H9 (cell line): ENCODE measurements around the gene TRPM2. TPM values are rescaled to one million over a fixed set of nuclear protein-coding genes. Genes with fewer than 3 reads are reported as not detected.

Experiments
- DNase-seq: peaks from one replicate; pipeline ENCODE4 v3.0.0-alpha.2; 2017
- H2AFZ ChIP-seq: one replicate; pipeline ENCODE4 v1.6.1; 2013; ENCODE audit warnings: mild to moderate bottlenecking, low read length, control low read depth, moderate library complexity
- H2AK5ac ChIP-seq: 2 replicates; pipeline ENCODE4 v1.6.1; 2013; ENCODE audit warnings: low read length, control low read depth, mixed read lengths; ENCODE audit not compliant: insufficient read length
- H2BK120ac ChIP-seq: one replicate; pipeline ENCODE4 v1.6.1; 2013; ENCODE audit warnings: low read depth, mild to moderate bottlenecking, low read length, control low read depth, inconsistent platforms; ENCODE audit not compliant: poor library complexity, severe bottlenecking
- H2BK12ac ChIP-seq: 2 replicates; pipeline ENCODE4 v1.6.1; 2013; ENCODE audit warnings: low read length, control low read depth, mixed read lengths, low read depth; ENCODE audit not compliant: insufficient read length
- H2BK15ac ChIP-seq: 2 replicates; pipeline ENCODE4 v1.6.1; 2013; ENCODE audit warnings: low read depth, low read length, control low read depth
- H2BK20ac ChIP-seq: one replicate; pipeline ENCODE4 v1.6.1; 2013; ENCODE audit warnings: low read depth, mild to moderate bottlenecking, low read length, control low read depth, inconsistent platforms; ENCODE audit not compliant: poor library complexity, severe bottlenecking
- H2BK5ac ChIP-seq: 2 replicates; pipeline ENCODE4 v1.6.1; 2013; ENCODE audit warnings: low read length, control low read depth, mixed read lengths; ENCODE audit not compliant: insufficient read length
- H3K14ac ChIP-seq: 2 replicates; pipeline ENCODE4 v1.6.1; 2013; ENCODE audit warnings: low read length, control low read depth; ENCODE audit not compliant: insufficient read depth
- H3K18ac ChIP-seq: 2 replicates; pipeline ENCODE4 v1.6.1; 2013; ENCODE audit warnings: low read depth, mild to moderate bottlenecking, mixed read lengths, low read length, control low read depth; ENCODE audit not compliant: insufficient read length
- H3K23ac ChIP-seq: 2 replicates; pipeline ENCODE4 v1.6.1; 2013; ENCODE audit warnings: low read length, control low read depth, mixed read lengths, low read depth; ENCODE audit not compliant: insufficient read length
- H3K23me2 ChIP-seq: 2 replicates; pipeline ENCODE4 v1.6.1; 2013; ENCODE audit warnings: low read depth, mild to moderate bottlenecking, mixed read lengths, low read length, control low read depth; ENCODE audit not compliant: insufficient read length, poor library complexity, severe bottlenecking
- H3K27ac ChIP-seq: 2 replicates; pipeline ENCODE4 v1.5.1; 2013; ENCODE audit warnings: low read length, control low read depth, mixed read lengths, low read depth; ENCODE audit not compliant: insufficient read length
- H3K27me3 ChIP-seq: 2 replicates; pipeline ENCODE4 v1.6.1; 2013; ENCODE audit warnings: low read length, control low read depth, inconsistent platforms; ENCODE audit not compliant: insufficient read depth
- H3K4ac ChIP-seq: 2 replicates; pipeline ENCODE4 v1.6.1; 2013; ENCODE audit warnings: low read depth, mild to moderate bottlenecking, control low read depth, inconsistent platforms, low read length, moderate library complexity
- H3K4me1 ChIP-seq: 2 replicates; pipeline ENCODE4 v1.6.1; 2013; ENCODE audit warnings: low read length, control low read depth, inconsistent platforms; ENCODE audit not compliant: insufficient read depth
- H3K4me2 ChIP-seq: 2 replicates; pipeline ENCODE4 v1.6.1; 2013; ENCODE audit warnings: low read length, control low read depth, mixed read lengths; ENCODE audit not compliant: insufficient read length, insufficient read depth
- H3K56ac ChIP-seq: 2 replicates; pipeline ENCODE4 v1.6.1; 2013; ENCODE audit warnings: low read depth, mild to moderate bottlenecking, mixed read lengths, low read length, control low read depth; ENCODE audit not compliant: insufficient read length
- H3K79me1 ChIP-seq: 2 replicates; pipeline ENCODE4 v1.6.1; 2013; ENCODE audit warnings: low read depth, mild to moderate bottlenecking, moderate library complexity, low read length, control low read depth, inconsistent platforms; ENCODE audit not compliant: insufficient read depth, poor library complexity, severe bottlenecking
- H3K79me2 ChIP-seq: 2 replicates; pipeline ENCODE4 v1.6.1; 2013; ENCODE audit warnings: low read length, control low read depth, inconsistent platforms; ENCODE audit not compliant: insufficient read depth
- H3K9ac ChIP-seq: 2 replicates; pipeline ENCODE4 v1.6.1; 2013; ENCODE audit warnings: low read length, control low read depth, mixed read lengths; ENCODE audit not compliant: insufficient read length; ENCODE audit errors: extremely low read depth
- H3K9me3 ChIP-seq: one replicate; pipeline ENCODE4 v1.6.1; 2013; ENCODE audit warnings: low read depth, low read length, inconsistent platforms; ENCODE audit not compliant: control insufficient read depth
- H3T11ph ChIP-seq: one replicate; pipeline ENCODE4 v1.6.1; 2013; ENCODE audit warnings: mild to moderate bottlenecking, low read length, control low read depth, inconsistent platforms
- H4K20me1 ChIP-seq: one replicate; pipeline ENCODE4 v1.6.1; 2013; ENCODE audit not compliant: control insufficient read depth, insufficient read length, insufficient read depth
- H4K5ac ChIP-seq: 2 replicates; pipeline ENCODE4 v1.6.1; 2013; ENCODE audit warnings: low read depth, mild to moderate bottlenecking, mixed read lengths, low read length, control low read depth; ENCODE audit not compliant: insufficient read length
- H4K8ac ChIP-seq: replicated peaks from 2 replicates; pipeline ENCODE4 v1.6.1; 2013; ENCODE audit warnings: low read length, control low read depth, mixed read lengths, low read depth; ENCODE audit not compliant: insufficient read length
- H4K91ac ChIP-seq: 2 replicates; pipeline ENCODE4 v1.6.1; 2013; ENCODE audit warnings: low read depth, mild to moderate bottlenecking, moderate library complexity, mixed read lengths, low read length, control low read depth; ENCODE audit not compliant: insufficient read length
- H3K27ac Mint-ChIP-seq, 3 experiments: 2 replicates in 2 of 3; 3 replicates in 1 of 3; pipeline ENCODE4 v1.8.0; 2020 to 2021; ENCODE audit warnings: mixed read lengths in 3 of 3, mild to moderate bottlenecking in 1 of 3, moderate library complexity in 1 of 3
- H3K27me3 Mint-ChIP-seq: 2 replicates; pipeline ENCODE4 v1.8.0; 2021; ENCODE audit warnings: low read depth, mild to moderate bottlenecking, moderate library complexity, mixed read lengths
- H3K36me3 Mint-ChIP-seq, 3 experiments: 2 replicates in 2 of 3; 3 replicates in 1 of 3; pipeline ENCODE4 v1.8.0; 2020 to 2021; ENCODE audit warnings: low read depth in 3 of 3, mixed read lengths in 3 of 3; ENCODE audit not compliant: insufficient read depth in 1 of 3
- H3K4me1 Mint-ChIP-seq, 2 experiments: 2 replicates each; pipeline ENCODE4 v1.8.0; 2020; ENCODE audit warnings: mixed read lengths in 2 of 2
- H3K4me3 Mint-ChIP-seq, 2 experiments: 2 replicates in 1 of 2; 3 replicates in 1 of 2; pipeline ENCODE4 v1.8.0; 2020 to 2021; ENCODE audit warnings: mild to moderate bottlenecking in 2 of 2, mixed read lengths in 2 of 2, moderate library complexity in 1 of 2
- H3K9me3 Mint-ChIP-seq, 2 experiments: 2 replicates in 1 of 2; 3 replicates in 1 of 2; pipeline ENCODE4 v1.8.0; 2020; ENCODE audit warnings: mild to moderate bottlenecking in 2 of 2, mixed read lengths in 2 of 2, moderate library complexity in 1 of 2
- WGBS: extraction: QIAGEN DNeasy Blood & Tissue Kit; methylation state at CpG from one replicate; pipeline ENCODE4 v1.1.7; 2013; ENCODE audit warnings: missing lambda C conversion rate, low lambda C conversion rate, mixed read lengths; ENCODE audit not compliant: insufficient read length; ENCODE audit errors: extremely low coverage; 5-methylcytosine and 5-hydroxymethylcytosine counted together
- total RNA-seq: library from RNA; stranded (reverse); gene quantifications from 2 replicates; pipeline ENCODE4 v1.2.1, GENCODE V29; 2021
- TF ChIP-seq, protein P1 (sequence below): fragments of 200-600 bp; sonication (generic); conservative IDR thresholded peaks from 3 replicates; pipeline ENCODE4 v1.8.0; 2021; ENCODE audit warnings: antibody characterized with exemption, mild to moderate bottlenecking

Gene TRPM2
- total RNA-seq, 1 experiment from 2014 or later, result 0.68 TPM

DNA sequence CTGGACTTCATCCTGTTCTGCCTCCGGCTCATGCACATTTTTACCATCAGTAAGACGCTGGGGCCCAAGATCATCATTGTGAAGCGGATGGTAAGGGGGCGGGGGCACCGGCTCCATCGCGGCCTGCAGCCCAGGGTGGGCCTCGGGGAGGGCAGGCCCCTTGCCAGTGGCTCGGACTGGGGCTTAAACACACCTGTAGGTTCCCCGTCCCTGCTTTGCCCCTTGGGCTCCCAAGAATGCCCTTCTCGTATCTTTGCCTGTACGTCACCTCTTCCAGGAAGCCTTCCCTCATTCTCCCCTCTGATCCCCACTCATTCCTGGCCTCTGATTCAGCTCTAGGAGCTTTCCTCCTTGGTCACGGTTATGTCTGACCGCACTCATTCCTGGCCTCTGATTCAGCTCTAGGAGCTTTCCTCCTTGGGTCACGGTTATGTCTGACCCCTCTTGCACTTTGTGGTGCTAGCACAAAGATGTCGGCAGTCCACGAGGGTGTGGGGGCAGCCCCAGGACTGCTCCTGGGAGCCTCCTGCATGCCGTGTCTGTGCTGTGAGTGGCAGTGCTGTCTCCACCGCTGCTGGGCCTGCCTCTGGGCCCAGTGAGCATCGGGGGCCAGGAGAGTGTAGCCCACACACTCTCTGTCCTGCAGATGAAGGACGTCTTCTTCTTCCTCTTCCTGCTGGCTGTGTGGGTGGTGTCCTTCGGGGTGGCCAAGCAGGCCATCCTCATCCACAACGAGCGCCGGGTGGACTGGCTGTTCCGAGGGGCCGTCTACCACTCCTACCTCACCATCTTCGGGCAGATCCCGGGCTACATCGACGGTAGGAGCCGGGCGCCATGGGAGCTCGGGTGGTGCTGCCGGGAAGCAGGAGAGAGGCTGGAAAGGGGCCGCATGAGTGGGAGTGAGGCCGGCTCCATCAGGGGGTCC is 52.8 kb downstream of the TRPM2 start:
- no peak overlapping the region for H3K18ac ChIP-seq
- H4K8ac ChIP-seq, result no peak overlapping the region
- no peak overlapping the region for H2AFZ ChIP-seq
- Mint-ChIP-seq H3K27ac (no peak overlapping the region), H3K27me3 (peaks cover 7% of the 10 kb centered on the region; the same call in 1 of the 2 replicates), H3K9me3 (peaks cover 21 to 35% of the 10 kb centered on the region in 2 experiments), H3K36me3 (peaks cover 4 to 6% (median 5%) of the 10 kb centered on the region in 3 experiments; a peak in 6 of 7 replicates), H3K4me1 (no peaks in the 10 kb centered on the region), H3K4me3 (no peak overlapping the region)
- no peak overlapping the region for H3K56ac ChIP-seq
- no peak overlapping the region for H3K4ac ChIP-seq
- no peak overlapping the region for H2BK12ac ChIP-seq
- DNase-seq, result peak; percentile 22
- no peak overlapping the region for H3K14ac ChIP-seq
- no peaks in the 10 kb centered on the region for H3K79me1 ChIP-seq
- no peak overlapping the region for H4K5ac ChIP-seq
- H3K27me3 ChIP-seq, result no peaks in the 10 kb centered on the region
- H4K20me1 ChIP-seq, result no peaks in the 10 kb centered on the region
- TF ChIP-seq, protein P1, sequence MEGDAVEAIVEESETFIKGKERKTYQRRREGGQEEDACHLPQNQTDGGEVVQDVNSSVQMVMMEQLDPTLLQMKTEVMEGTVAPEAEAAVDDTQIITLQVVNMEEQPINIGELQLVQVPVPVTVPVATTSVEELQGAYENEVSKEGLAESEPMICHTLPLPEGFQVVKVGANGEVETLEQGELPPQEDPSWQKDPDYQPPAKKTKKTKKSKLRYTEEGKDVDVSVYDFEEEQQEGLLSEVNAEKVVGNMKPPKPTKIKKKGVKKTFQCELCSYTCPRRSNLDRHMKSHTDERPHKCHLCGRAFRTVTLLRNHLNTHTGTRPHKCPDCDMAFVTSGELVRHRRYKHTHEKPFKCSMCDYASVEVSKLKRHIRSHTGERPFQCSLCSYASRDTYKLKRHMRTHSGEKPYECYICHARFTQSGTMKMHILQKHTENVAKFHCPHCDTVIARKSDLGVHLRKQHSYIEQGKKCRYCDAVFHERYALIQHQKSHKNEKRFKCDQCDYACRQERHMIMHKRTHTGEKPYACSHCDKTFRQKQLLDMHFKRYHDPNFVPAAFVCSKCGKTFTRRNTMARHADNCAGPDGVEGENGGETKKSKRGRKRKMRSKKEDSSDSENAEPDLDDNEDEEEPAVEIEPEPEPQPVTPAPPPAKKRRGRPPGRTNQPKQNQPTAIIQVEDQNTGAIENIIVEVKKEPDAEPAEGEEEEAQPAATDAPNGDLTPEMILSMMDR, result no peak
- H2BK5ac ChIP-seq, result no peak overlapping the region
- no peak overlapping the region for H3K23ac ChIP-seq
- no peak overlapping the region for H3T11ph ChIP-seq
- no peak overlapping the region for H3K9ac ChIP-seq
- no peak overlapping the region for H2BK120ac ChIP-seq
- no peaks in the 10 kb centered on the region for H3K23me2 ChIP-seq
- no peaks in the 10 kb centered on the region for H3K9me3 ChIP-seq
- no peak overlapping the region for H3K27ac ChIP-seq
- H3K79me2 ChIP-seq, result no peaks in the 10 kb centered on the region
- H2AK5ac ChIP-seq, result no peak overlapping the region
- H2BK15ac ChIP-seq, result no peak overlapping the region
- no CpG with 5 or more reads among the region's 37 CpGs for WGBS
- H3K4me1 ChIP-seq, result no peaks in the 10 kb centered on the region
- H3K4me2 ChIP-seq, result no peak overlapping the region
- H4K91ac ChIP-seq, result no peak overlapping the region
- H2BK20ac ChIP-seq, result no peak overlapping the region
